Measurements from ENCODE around the gene DIS3L2.
"Not testable (repeated sequence)": the region's sequence is repeated elsewhere in the genome, so short reads cannot be mapped to it uniquely, and the experiment has no call there.

DIS3L2 gene

GRCh38 chr2:232310696-232311095 lies 349.2 kb downstream of the DIS3L2 start:
- DNase-seq = no peak

- DNase-seq = not testable (repeated sequence)
Observed at GRCh38 chr2:232313645-232314044, 352.1 kb downstream of the DIS3L2 start.

GRCh38 chr2:232315049-232315922 lies 353.8 kb downstream of the DIS3L2 start:
- peak; percentile 49 to 53 for DNase-seq

- DNase-seq = no peak
Observed at GRCh38 chr2:232315923-232316299, 354.4 kb downstream of the DIS3L2 start.

- DNase-seq = no peak
Observed at GRCh38 chr2:232316461-232317330, 355.2 kb downstream of the DIS3L2 start.

GRCh38 chr2:232318169-232318855 lies 356.8 kb downstream of the DIS3L2 start:
- no peak for DNase-seq

GRCh38 chr2:232319067-232319802 lies 357.7 kb downstream of the DIS3L2 start:
- no peak for DNase-seq

GRCh38 chr2:232319803-232320442 lies 358.4 kb downstream of the DIS3L2 start:
- no peak for DNase-seq

- no peak for DNase-seq
Observed at GRCh38 chr2:232320443-232320803, 358.9 kb downstream of the DIS3L2 start.

GRCh38 chr2:232321156-232321816 lies 359.8 kb downstream of the DIS3L2 start:
- DNase-seq = peak; percentile 18 to 19

GRCh38 chr2:232321817-232322559 lies 360.5 kb downstream of the DIS3L2 start:
- no peak for DNase-seq

GRCh38 chr2:232322560-232323327 lies 361.2 kb downstream of the DIS3L2 start:
- DNase-seq = no peak

GRCh38 chr2:232323328-232323650 lies 361.8 kb downstream of the DIS3L2 start:
- DNase-seq = no peak

- DNase-seq = not testable (repeated sequence)
Observed at GRCh38 chr2:232323967-232324366, 362.5 kb downstream of the DIS3L2 start.

GRCh38 chr2:232324778-232325177 lies 363.3 kb downstream of the DIS3L2 start:
- DNase-seq = no peak

- peak; percentile 33 to 35 for DNase-seq
Observed at GRCh38 chr2:232325324-232326273, 364.1 kb downstream of the DIS3L2 start.

GRCh38 chr2:232326274-232327104 lies 365.0 kb downstream of the DIS3L2 start:
- not testable (repeated sequence) for DNase-seq
